ENCODE measurements around the gene UGT3A1. TPM values are rescaled to one million over a fixed set of nuclear protein-coding genes. Genes with fewer than 3 reads are reported as not detected.

The UGT3A1 gene
- polyA plus RNA-seq, 4 donors = 2.7 to 137 (median 81.3) TPM

GRCh38 chr5:35921930-35922329, 69.3 kb downstream of the UGT3A1 start:
- no peak for DNase-seq (ENCODE audit: low read depth in 4 of 4, low spot score in 3 of 4)

DNA sequence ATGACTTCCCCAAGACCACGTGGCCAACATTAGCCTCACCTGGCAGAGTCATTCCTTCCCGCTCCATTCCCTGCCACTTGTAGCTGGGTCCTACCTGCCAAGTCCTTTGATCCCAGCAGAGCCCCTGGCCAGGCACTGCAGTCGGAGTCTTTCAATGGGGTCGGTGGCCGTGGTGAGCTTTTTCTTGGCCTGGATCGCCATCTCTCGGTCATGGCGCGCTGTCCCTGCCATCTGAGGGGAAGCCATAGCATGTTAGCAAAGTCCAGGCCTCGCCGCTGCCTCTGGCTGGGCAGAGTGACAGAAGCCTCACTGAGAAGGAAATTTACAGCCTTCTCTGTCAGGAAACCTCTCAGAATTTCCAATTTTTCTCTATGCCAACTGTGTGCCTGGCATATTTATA, 70.3 kb downstream of the UGT3A1 start:
- DNase-seq (ENCODE audit: low read depth in 4 of 4, low spot score in 3 of 4) = no peak

GRCh38 chr5:35919191-35919590, 72.0 kb downstream of the UGT3A1 start:
- DNase-seq (ENCODE audit: low read depth in 4 of 4, low spot score in 3 of 4) = no peak

DNA sequence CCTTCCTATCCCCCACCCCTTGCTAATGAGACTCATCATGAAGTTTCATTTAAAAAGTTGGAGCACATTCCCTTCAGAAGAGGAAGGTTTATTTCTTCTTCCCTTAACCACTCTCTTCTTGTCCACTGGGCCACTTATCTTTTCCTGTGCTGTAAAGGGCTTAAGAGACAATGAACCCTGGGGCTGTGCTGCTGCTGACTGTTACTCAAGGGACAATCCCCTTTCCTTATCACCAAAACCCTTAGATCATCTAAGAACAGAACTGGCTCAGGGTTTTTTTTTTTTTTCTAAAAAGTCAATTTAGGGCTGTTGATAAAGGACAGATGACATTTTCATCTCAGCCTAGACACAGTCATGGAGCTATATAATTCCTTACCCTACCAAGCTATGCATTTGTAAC, 82.4 kb downstream of the UGT3A1 start:
- no peak for DNase-seq (ENCODE audit: low read depth in 4 of 4, low spot score in 3 of 4)

- DNase-seq (ENCODE audit: low read depth in 4 of 4, low spot score in 3 of 4) = no peak
These were observed 83.0 kb downstream of the UGT3A1 start for GRCh38 chr5:35908228-35908627.

GRCh38 chr5:35904443-35905132, 86.6 kb downstream of the UGT3A1 start:
- DNase-seq (ENCODE audit: low read depth in 4 of 4, low spot score in 3 of 4) = no peak

DNA sequence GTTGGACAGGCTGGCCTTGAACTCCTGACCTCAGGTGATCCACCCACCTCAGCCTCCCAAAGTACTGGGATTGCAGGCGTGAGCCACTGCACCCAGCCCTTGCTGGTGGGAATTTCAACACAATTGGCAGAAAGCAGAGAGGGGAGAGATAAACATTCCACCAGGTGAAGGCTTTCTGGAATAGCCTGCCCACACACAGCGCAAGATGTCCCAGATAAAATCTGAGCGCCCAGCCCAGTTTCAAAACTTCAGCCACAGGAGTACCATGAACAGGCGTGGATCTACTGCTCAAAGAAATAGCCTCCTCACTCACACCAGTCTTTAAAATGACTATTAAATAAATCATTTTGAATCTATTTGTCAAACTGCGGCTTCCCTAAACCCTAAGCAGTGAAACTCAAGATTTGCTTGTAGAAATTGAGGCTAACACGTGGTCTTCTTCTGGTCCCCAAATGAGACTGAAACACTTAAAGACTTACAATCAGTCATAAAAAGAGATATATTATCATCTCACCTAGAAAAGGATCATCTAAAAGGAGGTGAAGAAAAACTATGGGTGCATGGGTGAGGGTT, 87.5 kb downstream of the UGT3A1 start:
- no peak for DNase-seq (ENCODE audit: low read depth in 4 of 4, low spot score in 3 of 4)

DNA sequence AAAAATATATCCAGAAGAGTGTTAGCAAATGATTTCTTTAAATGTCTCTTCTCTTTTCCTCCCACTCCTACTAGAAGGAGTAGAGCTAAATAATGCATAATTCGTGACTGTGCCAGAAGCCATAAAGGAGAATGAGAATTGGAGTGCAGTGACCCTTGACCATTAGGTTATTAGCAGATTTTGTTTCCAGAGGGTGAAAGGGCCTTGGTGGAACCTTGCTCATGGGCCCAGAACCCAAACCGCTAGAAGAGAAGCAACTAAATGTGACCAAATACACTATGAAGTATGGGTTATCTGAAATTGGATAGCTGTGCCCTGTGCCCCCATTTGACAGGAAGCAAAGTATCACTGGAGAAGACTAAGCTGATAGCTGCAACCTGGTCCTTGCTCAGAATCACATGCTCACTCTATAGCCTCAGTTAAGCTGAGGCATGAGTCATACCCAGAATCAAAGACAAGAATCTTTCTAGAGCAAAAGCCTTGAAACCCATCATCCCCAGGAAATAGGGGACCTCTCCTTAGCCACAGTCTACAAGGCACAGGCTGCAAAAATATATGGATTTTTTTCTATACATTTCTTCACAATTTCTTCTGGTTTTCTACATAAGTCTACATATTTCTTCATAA, 89.0 kb downstream of the UGT3A1 start:
- no peak for DNase-seq (ENCODE audit: low read depth in 4 of 4, low spot score in 3 of 4)

Other genes with a start within 250 kb of the UGT3A1 start
- 1 to 10 TPM in 2 of 4 donors, under 1 TPM in 2; 0.63 to 1.6 (median 0.88) TPM for gene IL7R, start 134.5 kb downstream of the UGT3A1 start, polyA plus RNA-seq (ENCODE audit: insufficient read length in 4 of 4)
- gene CAPSL, start 52.8 kb downstream of the UGT3A1 start, polyA plus RNA-seq (ENCODE audit: insufficient read length in 4 of 4) = 1 to 10 TPM in 3 of 4 donors, not detected in 1; 5.1 to 7.4 (median 5.5) TPM
- 10 to 100 TPM in 2 of 4 donors, 1 to 10 TPM in 1, under 1 TPM in 1; 0.30 to 16.8 (median 9.3) TPM for gene UGT3A2, start 75.5 kb upstream of the UGT3A1 start, polyA plus RNA-seq (ENCODE audit: insufficient read length in 4 of 4)
- 10 to 100 TPM in 3 of 4 donors, 1 to 10 TPM in 1; 8.4 to 19.9 (median 18.3) TPM for gene LMBRD2, start 160.5 kb upstream of the UGT3A1 start, polyA plus RNA-seq (ENCODE audit: insufficient read length in 4 of 4)
- gene SKP2, start 160.7 kb upstream of the UGT3A1 start, polyA plus RNA-seq (ENCODE audit: insufficient read length in 4 of 4) = 10 to 100 TPM; 38.8 to 50.1 (median 46.5) TPM